ENCODE results near the gene CYP4F12. TPM values are rescaled to one million over a fixed set of nuclear protein-coding genes. Genes with fewer than 3 reads are reported as not detected.

CYP4F12 gene
- total and polyA plus RNA-seq, 2 of the 8 experiments (the other 6 are each of a cell fraction or from before 2014, with no cell fraction given): not detected

- no peak overlapping the region for H3K9ac ChIP-seq (replicated peaks in 1 of 4; ENCODE audit: extremely low read depth in 1 of 4, low read depth in 3 of 4, low read length in 3 of 4)
- H3K27me3 ChIP-seq (replicated peaks in 1 of 4; ENCODE audit: control insufficient read depth in 3 of 4, extremely low read depth in 1 of 4, insufficient read depth in 3 of 4, low read length in 3 of 4): no peaks in the 10 kb centered on the region
- FAIRE-seq (no peak), DNase-seq (ENCODE audit: low read depth in 1 of 2, low spot score in 2 of 2) (no peak)
- no peak overlapping the region for H4K5ac ChIP-seq (ENCODE audit: insufficient read length, low read depth, low read length)
- H2BK12ac ChIP-seq (ENCODE audit: low read depth, low read length): no peak overlapping the region
- H3K23ac ChIP-seq (ENCODE audit: insufficient read length): no peak overlapping the region
- no peak overlapping the region for H3K4ac ChIP-seq (replicated peaks; ENCODE audit: insufficient read length, low read depth, low read length)
- no peak overlapping the region for H3K4me3 ChIP-seq (ENCODE audit: extremely low read depth in 1 of 4, insufficient read depth in 2 of 4, low read depth in 3 of 4, low read length in 4 of 4)
- 75% methylated on average over 1 of the region's 1 CpG; no CpG with 5 or more reads in 1 of the 2 experiments for WGBS, 2 experiments (ENCODE audit: extremely low coverage in 1 of 2, insufficient coverage in 1 of 2, insufficient read length in 1 of 2, insufficient replicate concordance in 2 of 2, low coverage in 1 of 2, low lambda C conversion rate in 2 of 2, missing lambda C conversion rate in 1 of 2)
- no peak overlapping the region for H4K8ac ChIP-seq (ENCODE audit: extremely low read depth, insufficient read depth, low read length)
- H3K79me2 ChIP-seq (ENCODE audit: control insufficient read depth in 1 of 2, insufficient read depth in 2 of 2, low read length in 2 of 2): no peaks in the 10 kb centered on the region
- no peaks in the 10 kb centered on the region for H4K20me1 ChIP-seq (replicated peaks in 1 of 2; ENCODE audit: control insufficient read depth in 1 of 2, insufficient read depth in 2 of 2, low read length in 2 of 2)
- ChIA-PET POLR2A (ENCODE audit: partially characterized antibody) (no interaction called here), CTCF (ENCODE audit: partially characterized antibody) (no interaction called here)
- no peaks in the 10 kb centered on the region for H3K79me1 ChIP-seq (ENCODE audit: low read depth, low read length)
- TF ChIP-seq POLR2AphosphoS5 (IDR thresholded peaks at IDR 0.05; ENCODE audit: low read depth, low read length) (no peak), MAFK (IDR thresholded peaks at IDR 0.05; ENCODE audit: low read depth, low read length) (no peak), BACH1 (IDR thresholded peaks at IDR 0.05; ENCODE audit: low read length) (no peak), CREB1 (IDR thresholded peaks at IDR 0.05) (no peak), GABPA (IDR thresholded peaks at IDR 0.05; ENCODE audit: borderline replicate concordance, insufficient read depth, low read length) (no peak), TCF12 (IDR thresholded peaks at IDR 0.05; ENCODE audit: low read depth, low read length) (no peak), EGR1 (IDR thresholded peaks at IDR 0.05; ENCODE audit: borderline replicate concordance, low read depth, low read length) (no peak), CHD2 (IDR thresholded peaks at IDR 0.05; ENCODE audit: low read length) (no peak), SIRT6 (IDR thresholded peaks at IDR 0.05; ENCODE audit: low read length) (no peak)
- no peak overlapping the region for H2AK5ac ChIP-seq (ENCODE audit: low read depth, low read length)
- peaks cover 76 to 86% of the 10 kb centered on the region in 2 experiments for H3K9me3 ChIP-seq (ENCODE audit: insufficient read depth in 2 of 2, low read depth in 1 of 2, low read length in 1 of 2)
- H3K18ac ChIP-seq (ENCODE audit: extremely low read depth, low read length): no peak overlapping the region
- H2AFZ ChIP-seq (ENCODE audit: low read length): no peak overlapping the region
- H3K23me2 ChIP-seq (ENCODE audit: low read depth, low read length): no peaks in the 10 kb centered on the region
- H3K4me1 ChIP-seq (replicated peaks in 1 of 4; ENCODE audit: control insufficient read depth in 3 of 4, insufficient read depth in 4 of 4, low read length in 3 of 4): no peaks in the 10 kb centered on the region
- no peak overlapping the region for H2BK5ac ChIP-seq (ENCODE audit: low read depth, low read length)
- no peak overlapping the region for H3K14ac ChIP-seq (ENCODE audit: insufficient read length)
- no peak overlapping the region for H2BK15ac ChIP-seq (ENCODE audit: low read length)
- H4K91ac ChIP-seq (replicated peaks; ENCODE audit: insufficient read length, low read length): no peak overlapping the region
- H2BK20ac ChIP-seq (ENCODE audit: low read length): no peak overlapping the region
- H3K4me2 ChIP-seq (ENCODE audit: insufficient read depth in 1 of 2, low read depth in 2 of 2, low read length in 2 of 2): no peak overlapping the region
- H3K27ac ChIP-seq (ENCODE audit: low read depth, low read length): no peak overlapping the region
- H3K56ac ChIP-seq (replicated peaks; ENCODE audit: insufficient read length, low read depth, low read length): no peak overlapping the region
- no peak overlapping the region for H2BK120ac ChIP-seq (replicated peaks; ENCODE audit: low read depth, low read length)
- H3K36me3 ChIP-seq (ENCODE audit: control insufficient read depth in 2 of 4, insufficient read depth in 4 of 4, low read length in 3 of 4): no peaks in the 10 kb centered on the region; a peak in 1 of 8 replicates
Measured at GRCh38 chr19:15721268-15721667, 48.4 kb downstream of the CYP4F12 start.
